CD14-positive monocyte (primary cell): ENCODE measurements around the gene NUMB. TPM values are rescaled to one million over a fixed set of nuclear protein-coding genes. Genes with fewer than 3 reads are reported as not detected.

ENCODE experiments used
- DNase-seq, 3 donors: peaks; one replicate each; pipeline ENCODE4 v3.0.0-alpha.2; 2011 to 2022
- H2AFZ ChIP-seq: 2 replicates; pipeline ENCODE4 v1.6.0; 2012; ENCODE audit warnings: mild to moderate bottlenecking, low read depth, low read length, inconsistent platforms; ENCODE audit not compliant: insufficient read depth, poor library complexity, severe bottlenecking
- H3K27ac ChIP-seq, 2 donors: 1 replicate in 1 of 2; 2 replicates in 1 of 2; pipeline ENCODE4 v1.5.1; 2012 to 2013; ENCODE audit warnings: low read length in 2 of 2, control low read depth in 1 of 2, inconsistent platforms in 1 of 2, low read depth in 1 of 2, mild to moderate bottlenecking in 1 of 2
- H3K27me3 ChIP-seq, 2 donors: one replicate each; pipeline versions ENCODE4 v1.6.0 to v1.6.1; 2011 to 2013; ENCODE audit warnings: low read length in 2 of 2; ENCODE audit not compliant: control insufficient read depth in 2 of 2, insufficient read depth in 2 of 2
- H3K36me3 ChIP-seq, 2 donors: replicated peaks in 1 of 2; 1 replicate in 1 of 2; 2 replicates in 1 of 2; pipeline versions ENCODE4 v1.5.1 to v1.6.1; 2012 to 2013; ENCODE audit warnings: low read length in 2 of 2, control low read depth in 1 of 2, inconsistent platforms in 1 of 2, mild to moderate bottlenecking in 1 of 2; ENCODE audit not compliant: insufficient read depth in 2 of 2, control insufficient read depth in 1 of 2
- H3K4me1 ChIP-seq, 2 donors: 1 replicate in 1 of 2; 2 replicates in 1 of 2; pipeline versions ENCODE4 v1.5.1 to v1.6.1; 2012 to 2013; ENCODE audit warnings: low read length in 2 of 2, control low read depth in 1 of 2, inconsistent platforms in 1 of 2, mild to moderate bottlenecking in 1 of 2, moderate library complexity in 1 of 2; ENCODE audit not compliant: insufficient read depth in 2 of 2, control insufficient read depth in 1 of 2
- H3K4me2 ChIP-seq: replicated peaks from 2 replicates; pipeline ENCODE3; 2012; ENCODE audit warnings: low read length, moderate library complexity, mild to moderate bottlenecking; ENCODE audit not compliant: poor library complexity, severe bottlenecking; ENCODE audit errors: extremely low read depth
- H3K4me3 ChIP-seq, 3 experiments: fragments of 200-600 bp in 1 of 3; sonication (generic) in 1 of 3; replicated peaks in 1 of 3; 1 replicate in 2 of 3; 2 replicates in 1 of 3; pipeline ENCODE4 v1.5.1; 2011 to 2013; ENCODE audit warnings: low read length in 3 of 3, mild to moderate bottlenecking in 3 of 3, control low read depth in 2 of 3, low read depth in 2 of 3, inconsistent platforms in 1 of 3, moderate library complexity in 1 of 3
- H3K79me2 ChIP-seq: 2 replicates; pipeline ENCODE4 v1.6.0; 2012; ENCODE audit warnings: mild to moderate bottlenecking, control low read depth, inconsistent platforms, low read length, moderate library complexity; ENCODE audit not compliant: insufficient read depth
- H3K9ac ChIP-seq: 2 replicates; pipeline ENCODE4 v1.6.0; 2017; ENCODE audit warnings: low read length, mild to moderate bottlenecking; ENCODE audit not compliant: insufficient read depth, poor library complexity, severe bottlenecking
- H3K9me3 ChIP-seq, 2 donors: replicated peaks in 1 of 2; 1 replicate in 1 of 2; 2 replicates in 1 of 2; pipeline versions ENCODE4 v1.5.1 to v1.6.1; 2012 to 2013; ENCODE audit warnings: low read length in 2 of 2, control low read depth in 1 of 2; ENCODE audit not compliant: control insufficient read depth in 1 of 2, insufficient read depth in 1 of 2
- H4K20me1 ChIP-seq: 2 replicates; pipeline ENCODE4 v1.6.0; 2012; ENCODE audit warnings: mild to moderate bottlenecking, low read length, control low read depth, moderate library complexity; ENCODE audit not compliant: insufficient read depth
- H3K27ac Mint-ChIP-seq, 7 donors: one replicate each; pipeline ENCODE4 v1.8.0; 2020; ENCODE audit warnings: mild to moderate bottlenecking in 7 of 7, mixed read lengths in 7 of 7, moderate library complexity in 6 of 7, inconsistent platforms in 2 of 7
- H3K27me3 Mint-ChIP-seq, 3 donors: one replicate each; pipeline ENCODE4 v1.8.0; 2021 to 2022; ENCODE audit warnings: low read depth in 3 of 3, mild to moderate bottlenecking in 3 of 3, mixed read lengths in 3 of 3, moderate library complexity in 3 of 3, inconsistent platforms in 1 of 3
- H3K36me3 Mint-ChIP-seq, 2 donors: one replicate each; pipeline ENCODE4 v1.8.0; 2020; ENCODE audit warnings: mixed read lengths in 2 of 2, inconsistent platforms in 1 of 2, mild to moderate bottlenecking in 1 of 2
- H3K4me1 Mint-ChIP-seq: one replicate; pipeline ENCODE4 v1.8.0; 2020; ENCODE audit warnings: mild to moderate bottlenecking, mixed read lengths
- H3K4me3 Mint-ChIP-seq, 2 donors: one replicate each; pipeline ENCODE4 v1.8.0; 2020; ENCODE audit warnings: mild to moderate bottlenecking in 2 of 2, mixed read lengths in 2 of 2, moderate library complexity in 1 of 2
- H3K9me3 Mint-ChIP-seq, 7 donors: one replicate each; pipeline ENCODE4 v1.8.0; 2020 to 2022; ENCODE audit warnings: mixed read lengths in 7 of 7, mild to moderate bottlenecking in 6 of 7, moderate library complexity in 6 of 7, inconsistent platforms in 2 of 7
- WGBS: methylation state at CpG from one replicate; pipeline ENCODE4 v1.1.5; 2013; ENCODE audit warnings: missing lambda C conversion rate; ENCODE audit not compliant: insufficient coverage; 5-methylcytosine and 5-hydroxymethylcytosine counted together
- intact Hi-C, 2 donors: fragments of 100-400 bp; cut with micrococcal nuclease; formaldehyde crosslinking; loops; one replicate each; pipeline versions ENCODE4 v1.15.0 to v1.15.1; 2023
- polyA plus RNA-seq, 3 donors: library from polyadenylated mRNA; depleted of rRNA in 1 of 3; unstranded in 2 of 3; stranded (reverse) in 1 of 3; fragments of 300-500 nt in 2 of 3; fragments of >200 nt in 1 of 3; fragmentation: Illumina TruSeq in 2 of 3; gene quantifications; 1 replicate in 2 of 3; 2 replicates in 1 of 3; pipeline ENCODE4 v1.2.3, GENCODE V29; 2012 to 2021
- TF ChIP-seq, protein P1 (sequence below): fragments of 200-600 bp; IDR thresholded peaks from one replicate; pipeline ENCODE4 v1.8.0; 2022; ENCODE audit warnings: antibody characterized with exemption, mild to moderate bottlenecking

Gene NUMB
- polyA plus RNA-seq, 3 donors = 83.4 to 223 (median 126) TPM

GRCh38 chr14:73489481-73490175 is 31.3 kb upstream of the NUMB start:
- Mint-ChIP-seq H3K36me3 (peaks cover 5 to 15% of the 10 kb centered on the region in 2 donors), H3K9me3 (no peaks in the 10 kb centered on the region), H3K4me3 (no peak overlapping the region), H3K27me3 (peaks cover 2 to 4% (median 2%) of the 10 kb centered on the region in 3 donors), H3K4me1 (peaks cover 29% of the 10 kb centered on the region), H3K27ac (no peak overlapping the region)
- no peaks in the 10 kb centered on the region for H3K9me3 ChIP-seq
- 94% methylated on average over 4 of the region's 6 CpGs for WGBS
- H3K27me3 ChIP-seq = no peaks in the 10 kb centered on the region
- peaks cover 27% of the 10 kb centered on the region for H4K20me1 ChIP-seq
- H3K9ac ChIP-seq = no peak overlapping the region
- no peak overlapping the region for H3K4me3 ChIP-seq
- peaks cover 22 to 34% of the 10 kb centered on the region in 2 donors for H3K4me1 ChIP-seq
- TF ChIP-seq, protein P1, sequence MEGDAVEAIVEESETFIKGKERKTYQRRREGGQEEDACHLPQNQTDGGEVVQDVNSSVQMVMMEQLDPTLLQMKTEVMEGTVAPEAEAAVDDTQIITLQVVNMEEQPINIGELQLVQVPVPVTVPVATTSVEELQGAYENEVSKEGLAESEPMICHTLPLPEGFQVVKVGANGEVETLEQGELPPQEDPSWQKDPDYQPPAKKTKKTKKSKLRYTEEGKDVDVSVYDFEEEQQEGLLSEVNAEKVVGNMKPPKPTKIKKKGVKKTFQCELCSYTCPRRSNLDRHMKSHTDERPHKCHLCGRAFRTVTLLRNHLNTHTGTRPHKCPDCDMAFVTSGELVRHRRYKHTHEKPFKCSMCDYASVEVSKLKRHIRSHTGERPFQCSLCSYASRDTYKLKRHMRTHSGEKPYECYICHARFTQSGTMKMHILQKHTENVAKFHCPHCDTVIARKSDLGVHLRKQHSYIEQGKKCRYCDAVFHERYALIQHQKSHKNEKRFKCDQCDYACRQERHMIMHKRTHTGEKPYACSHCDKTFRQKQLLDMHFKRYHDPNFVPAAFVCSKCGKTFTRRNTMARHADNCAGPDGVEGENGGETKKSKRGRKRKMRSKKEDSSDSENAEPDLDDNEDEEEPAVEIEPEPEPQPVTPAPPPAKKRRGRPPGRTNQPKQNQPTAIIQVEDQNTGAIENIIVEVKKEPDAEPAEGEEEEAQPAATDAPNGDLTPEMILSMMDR = no peak
- DNase-seq = no peak
- intact Hi-C loops = no loop called here
- H3K27ac ChIP-seq = no peak overlapping the region
- H3K36me3 ChIP-seq = peaks cover 0 to 5% of the 10 kb centered on the region in 2 donors
- H2AFZ ChIP-seq = no peak overlapping the region
- no peak overlapping the region for H3K4me2 ChIP-seq
- peaks cover 27% of the 10 kb centered on the region for H3K79me2 ChIP-seq

DNA sequence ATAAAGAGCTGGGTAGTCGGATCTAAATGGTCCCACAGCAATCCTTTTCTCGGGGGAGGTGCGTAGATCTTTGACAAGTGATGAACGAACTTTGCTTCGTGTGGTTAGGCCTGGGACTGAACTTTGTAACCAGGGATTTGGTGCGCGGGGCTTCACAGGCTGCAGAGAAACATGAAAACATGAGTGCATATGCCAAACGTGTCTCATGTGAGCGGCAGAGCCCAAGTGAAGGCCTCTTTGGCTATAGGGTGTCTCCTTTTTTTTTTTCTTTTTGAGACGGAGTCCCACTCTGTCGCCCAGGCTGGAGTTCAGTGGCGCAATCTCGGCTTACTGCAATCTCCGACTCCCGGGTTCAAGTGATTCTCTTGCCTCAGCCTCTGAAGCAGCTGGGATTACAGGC is 20.3 kb upstream of the NUMB start:
- 100% methylated on average over 6 of the region's 15 CpGs for WGBS
- TF ChIP-seq, protein P1 = no peak
- intact Hi-C loops = loop anchor here (5.0 to 10.0 kb wide), 3 partner anchors 64 to 181 kb away; no protein-coding TSS in a partner anchor
- H3K4me1 ChIP-seq = peaks cover 13 to 14% of the 10 kb centered on the region in 2 donors
- Mint-ChIP-seq H3K27ac (peak overlapping the region in 2 of 7 donors; percentile 70 to 82), H3K9me3 (peaks cover 0 to 1% (median 0%) of the 10 kb centered on the region in 7 donors), H3K27me3 (peaks cover 0 to 1% (median 0%) of the 10 kb centered on the region in 3 donors), H3K36me3 (no peaks in the 10 kb centered on the region), H3K4me1 (peaks cover 19% of the 10 kb centered on the region), H3K4me3 (no peak overlapping the region)
- H3K27ac ChIP-seq = no peak overlapping the region
- no peaks in the 10 kb centered on the region for H3K36me3 ChIP-seq
- no peaks in the 10 kb centered on the region for H3K9me3 ChIP-seq
- H3K4me2 ChIP-seq = no peak overlapping the region
- no peaks in the 10 kb centered on the region for H3K79me2 ChIP-seq
- H3K4me3 ChIP-seq = no peak overlapping the region
- no peak overlapping the region for H3K9ac ChIP-seq
- DNase-seq = no peak
- no peaks in the 10 kb centered on the region for H4K20me1 ChIP-seq
- no peaks in the 10 kb centered on the region for H3K27me3 ChIP-seq
- no peak overlapping the region for H2AFZ ChIP-seq
